Activated T-cell treated with anti-CD3 and anti-CD28 coated beads for 4 hours (primary cell): Measurements from ENCODE around the gene DZIP1L.

Experiments
- DNase-seq: peaks from one replicate; pipeline ENCODE4 v3.0.0-alpha.2; 2020

Gene DZIP1L

GRCh38 chr3:138066972-138067371 is 48.4 kb downstream of the DZIP1L start:
- no peak for DNase-seq

- DNase-seq: no peak
These were observed 49.0 kb downstream of the DZIP1L start for GRCh38 chr3:138066383-138066782.

GRCh38 chr3:138065949-138066348 is 49.5 kb downstream of the DZIP1L start:
- no peak for DNase-seq

GRCh38 chr3:138063416-138063815 is 52.0 kb downstream of the DZIP1L start:
- no peak for DNase-seq

- no peak for DNase-seq
These were observed 52.8 kb downstream of the DZIP1L start for GRCh38 chr3:138062626-138063025.

GRCh38 chr3:138062037-138062436 is 53.4 kb downstream of the DZIP1L start:
- DNase-seq: no peak

- no peak for DNase-seq
These were observed 54.6 kb downstream of the DZIP1L start for GRCh38 chr3:138060792-138061191.

GRCh38 chr3:138059261-138059660 is 56.1 kb downstream of the DZIP1L start:
- no peak for DNase-seq

GRCh38 chr3:138057384-138057783 is 58.0 kb downstream of the DZIP1L start:
- DNase-seq: no peak

GRCh38 chr3:138054057-138054456 is 61.4 kb downstream of the DZIP1L start:
- DNase-seq: no peak

- no peak for DNase-seq
These were observed 63.2 kb downstream of the DZIP1L start for GRCh38 chr3:138051947-138052802.

GRCh38 chr3:138049157-138049919 is 66.1 kb downstream of the DZIP1L start:
- DNase-seq: no peak

- DNase-seq: no peak
These were observed 67.7 kb downstream of the DZIP1L start for GRCh38 chr3:138047596-138048158.

GRCh38 chr3:138046955-138047354 is 68.5 kb downstream of the DZIP1L start:
- no peak for DNase-seq

GRCh38 chr3:138046085-138046484 is 69.3 kb downstream of the DZIP1L start:
- no peak for DNase-seq

- DNase-seq: no peak
These were observed 72.0 kb downstream of the DZIP1L start for GRCh38 chr3:138043266-138044029.

- DNase-seq: no peak
These were observed 73.4 kb downstream of the DZIP1L start for GRCh38 chr3:138042043-138042442.

GRCh38 chr3:138038725-138039462 is 76.5 kb downstream of the DZIP1L start:
- no peak for DNase-seq

- no peak for DNase-seq
These were observed 78.8 kb downstream of the DZIP1L start for GRCh38 chr3:138036572-138036971.

GRCh38 chr3:138034918-138035317 is 80.5 kb downstream of the DZIP1L start:
- DNase-seq: no peak

- no peak for DNase-seq
These were observed 82.2 kb downstream of the DZIP1L start for GRCh38 chr3:138033202-138033691.

GRCh38 chr3:138032567-138032966 is 82.8 kb downstream of the DZIP1L start:
- no peak for DNase-seq
